Measurements from ENCODE around the gene NCOA1.
"Not testable (repeated sequence)": the region's sequence is repeated elsewhere in the genome, so short reads cannot be mapped to it uniquely, and the experiment has no call there.

NCOA1 gene

GRCh38 chr2:24771764-24772586, 280.9 kb downstream of the NCOA1 start:
- in situ Hi-C loops (cut with HindIII; ENCODE audit: low sequenced_read_pairs) = no loop called here

GRCh38 chr2:24774373-24774772, 283.3 kb downstream of the NCOA1 start:
- in situ Hi-C loops (cut with HindIII; ENCODE audit: low sequenced_read_pairs) = no loop called here

- in situ Hi-C loops (cut with HindIII; ENCODE audit: low sequenced_read_pairs) = no loop called here
Measured at GRCh38 chr2:24779116-24779515, 288.1 kb downstream of the NCOA1 start.

- in situ Hi-C loops (cut with HindIII; ENCODE audit: low sequenced_read_pairs) = no loop called here
Measured at GRCh38 chr2:24783641-24784040, 292.6 kb downstream of the NCOA1 start.

GRCh38 chr2:24785671-24786321, 294.7 kb downstream of the NCOA1 start:
- in situ Hi-C loops (cut with HindIII; ENCODE audit: low sequenced_read_pairs) = no loop called here

- in situ Hi-C loops (cut with HindIII; ENCODE audit: low sequenced_read_pairs) = no loop called here
Measured at GRCh38 chr2:24787532-24787931, 296.5 kb downstream of the NCOA1 start.

GRCh38 chr2:24788816-24789215, 297.8 kb downstream of the NCOA1 start:
- in situ Hi-C loops (cut with HindIII; ENCODE audit: low sequenced_read_pairs) = no loop called here

- in situ Hi-C loops (cut with HindIII; ENCODE audit: low sequenced_read_pairs) = no loop called here
Measured at GRCh38 chr2:24791452-24791851, 300.4 kb downstream of the NCOA1 start.

- in situ Hi-C loops (cut with HindIII; ENCODE audit: low sequenced_read_pairs) = no loop called here
Measured at GRCh38 chr2:24792542-24792873, 301.5 kb downstream of the NCOA1 start.

GRCh38 chr2:24792874-24793760, 302.1 kb downstream of the NCOA1 start, which contains the start of the genes CENPO and PTRHD1:
Gene CENPO, plus strand, starts transcription at chr2:24793425. Its CDS starts 495 bp downstream, at chr2:24793920.
Gene PTRHD1, minus strand, starts transcription at chr2:24793391. Its CDS starts 14 bp downstream, at chr2:24793377.
- in situ Hi-C loops (cut with HindIII; ENCODE audit: low sequenced_read_pairs) = no loop called here

GRCh38 chr2:24793761-24794435, 302.8 kb downstream of the NCOA1 start:
- in situ Hi-C loops (cut with HindIII; ENCODE audit: low sequenced_read_pairs) = no loop called here

GRCh38 chr2:24797644-24798043, 306.6 kb downstream of the NCOA1 start:
- in situ Hi-C loops (cut with HindIII; ENCODE audit: low sequenced_read_pairs) = no loop called here

GRCh38 chr2:24800487-24800886, 309.4 kb downstream of the NCOA1 start:
- in situ Hi-C loops (cut with HindIII; ENCODE audit: low sequenced_read_pairs) = not testable (repeated sequence)

- in situ Hi-C loops (cut with HindIII; ENCODE audit: low sequenced_read_pairs) = not testable (repeated sequence)
Measured at GRCh38 chr2:24805811-24806660, 315.0 kb downstream of the NCOA1 start.

- in situ Hi-C loops (cut with HindIII; ENCODE audit: low sequenced_read_pairs) = no loop called here
Measured at GRCh38 chr2:24806661-24807036, 315.6 kb downstream of the NCOA1 start.

GRCh38 chr2:24809316-24810007, 318.4 kb downstream of the NCOA1 start:
- in situ Hi-C loops (cut with HindIII; ENCODE audit: low sequenced_read_pairs) = no loop called here

- in situ Hi-C loops (cut with HindIII; ENCODE audit: low sequenced_read_pairs) = no loop called here
Measured at GRCh38 chr2:24813691-24814137, 322.7 kb downstream of the NCOA1 start.

- in situ Hi-C loops (cut with HindIII; ENCODE audit: low sequenced_read_pairs) = no loop called here
Measured at GRCh38 chr2:24814516-24814915, 323.5 kb downstream of the NCOA1 start.

- in situ Hi-C loops (cut with HindIII; ENCODE audit: low sequenced_read_pairs) = no loop called here
Measured at GRCh38 chr2:24815171-24815570, 324.1 kb downstream of the NCOA1 start.
